Fibroblast of lung (primary cell): ENCODE results near the gene MDFIC. TPM values are rescaled to one million over a fixed set of nuclear protein-coding genes. Genes with fewer than 3 reads are reported as not detected.

ENCODE experiments used
- DNase-seq, 2 donors: peaks; one replicate each; pipeline versions ENCODE4 v3.0.0 to v3.0.0-alpha.2; 2010; ENCODE audit warnings: low read depth in 2 of 2
- H2AFZ ChIP-seq: 2 replicates; pipeline ENCODE4 v1.5.1; 2012; ENCODE audit warnings: low read length, control low read depth, inconsistent platforms
- H3K27ac ChIP-seq: 2 replicates; pipeline ENCODE4 v1.5.1; 2011; ENCODE audit warnings: low read length, control low read depth; ENCODE audit not compliant: insufficient read depth
- H3K27me3 ChIP-seq: 2 replicates; pipeline ENCODE4 v1.5.1; 2011; ENCODE audit warnings: mild to moderate bottlenecking, low read length; ENCODE audit not compliant: control insufficient read depth, insufficient read depth
- H3K36me3 ChIP-seq: 2 replicates; pipeline ENCODE4 v1.5.1; 2011; ENCODE audit warnings: low read length; ENCODE audit not compliant: control insufficient read depth, insufficient read depth
- H3K4me1 ChIP-seq: 2 replicates; pipeline ENCODE4 v1.5.1; 2011; ENCODE audit warnings: low read length; ENCODE audit not compliant: control insufficient read depth, insufficient read depth; ENCODE audit errors: extremely low read depth
- H3K4me2 ChIP-seq: 2 replicates; pipeline ENCODE4 v1.5.1; 2011; ENCODE audit warnings: low read length, control low read depth; ENCODE audit not compliant: insufficient read depth; ENCODE audit errors: extremely low read depth
- H3K4me3 ChIP-seq, 4 experiments: fragments of 200-600 bp in 1 of 4; sonication (generic) in 1 of 4; replicated peaks in 1 of 4; 2 replicates each; pipeline ENCODE4 v1.5.1; 2011 to 2016; ENCODE audit warnings: low read length in 4 of 4, low read depth in 3 of 4, mild to moderate bottlenecking in 3 of 4, control low read depth in 2 of 4, inconsistent platforms in 1 of 4, mixed read lengths in 1 of 4; ENCODE audit not compliant: insufficient read depth in 1 of 4; ENCODE audit errors: control extremely low read depth in 1 of 4
- H3K79me2 ChIP-seq: 2 replicates; pipeline ENCODE4 v1.5.1; 2012; ENCODE audit warnings: mild to moderate bottlenecking, low read length, inconsistent platforms; ENCODE audit not compliant: control insufficient read depth, insufficient read depth
- H3K9ac ChIP-seq: 2 replicates; pipeline ENCODE4 v1.5.1; 2011; ENCODE audit warnings: mild to moderate bottlenecking, low read length, control low read depth; ENCODE audit not compliant: insufficient read depth
- H3K9me3 ChIP-seq: 2 replicates; pipeline ENCODE4 v1.5.1; 2012; ENCODE audit warnings: low read depth, low read length; ENCODE audit not compliant: control insufficient read depth, insufficient read depth
- H4K20me1 ChIP-seq: 2 replicates; pipeline ENCODE4 v1.5.1; 2011; ENCODE audit warnings: low read length; ENCODE audit not compliant: control insufficient read depth, insufficient read depth; ENCODE audit errors: extremely low read depth
- EZH2 ChIP-seq: IDR thresholded peaks from 2 replicates; pipeline ENCODE4 v1.5.1; 2012; ENCODE audit warnings: low read length, control low read depth, mild to moderate bottlenecking; ENCODE audit errors: missing control alignments
- polyA plus RNA-seq, 2 donors: library from polyadenylated mRNA; depleted of rRNA in 1 of 2; stranded (reverse) in 1 of 2; unstranded in 1 of 2; fragments of >200 nt; gene quantifications; 2 replicates each; pipeline ENCODE4 v1.2.1, GENCODE V29; 2011 to 2012; ENCODE audit warnings: missing spikeins in 1 of 2
- total RNA-seq: library from RNA; depleted of rRNA; stranded (reverse); fragments of >200 nt; gene quantifications from 2 replicates; pipeline ENCODE4 v1.2.1, GENCODE V29; 2014
- TF ChIP-seq, protein P1 (sequence below), 2 donors: IDR thresholded peaks in 1 of 2; conservative IDR thresholded peaks in 1 of 2; 1 replicate in 1 of 2; 2 replicates in 1 of 2; pipeline ENCODE4 v1.5.1; 2011 to 2012; ENCODE audit warnings: low read length in 2 of 2, control low read depth in 1 of 2, inconsistent platforms in 1 of 2, low read depth in 1 of 2, mild to moderate bottlenecking in 1 of 2

MDFIC gene
- total and polyA plus RNA-seq, 2 donors (not counting 1 experiment from before 2014, with no cell fraction given) = 38.7 to 67.4 TPM

DNA sequence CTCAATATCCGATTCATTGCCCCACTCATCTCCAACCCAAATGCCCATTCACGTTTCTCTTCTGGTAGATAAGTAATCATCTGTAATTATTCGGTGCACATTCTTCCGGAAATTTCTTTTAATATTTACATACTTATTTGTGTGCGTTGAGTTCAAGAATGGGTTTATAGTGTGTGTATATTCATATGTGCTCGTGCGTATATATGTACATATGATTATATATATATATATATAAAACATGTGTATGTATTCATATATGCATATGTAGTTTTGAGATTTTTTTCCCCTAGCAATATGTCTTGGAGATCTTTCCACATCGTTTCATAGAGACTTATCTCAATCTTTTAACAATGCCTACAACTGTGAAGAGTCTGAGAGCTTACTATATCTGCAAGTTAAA is 118.2 kb downstream of the MDFIC start:
- Histone ChIP-seq H3K4me2 (no peak overlapping the region), H3K27me3 (no peaks in the 10 kb centered on the region), H3K36me3 (no peaks in the 10 kb centered on the region), H3K9ac (no peak overlapping the region), H3K9me3 (no peaks in the 10 kb centered on the region), H3K27ac (no peak overlapping the region), H2AFZ (no peak overlapping the region), H3K79me2 (no peaks in the 10 kb centered on the region), H4K20me1 (no peaks in the 10 kb centered on the region), H3K4me3 (no peak overlapping the region), H3K4me1 (no peaks in the 10 kb centered on the region)
- no peak for DNase-seq
- no peak for TF ChIP-seq EZH2
- TF ChIP-seq, protein P1, sequence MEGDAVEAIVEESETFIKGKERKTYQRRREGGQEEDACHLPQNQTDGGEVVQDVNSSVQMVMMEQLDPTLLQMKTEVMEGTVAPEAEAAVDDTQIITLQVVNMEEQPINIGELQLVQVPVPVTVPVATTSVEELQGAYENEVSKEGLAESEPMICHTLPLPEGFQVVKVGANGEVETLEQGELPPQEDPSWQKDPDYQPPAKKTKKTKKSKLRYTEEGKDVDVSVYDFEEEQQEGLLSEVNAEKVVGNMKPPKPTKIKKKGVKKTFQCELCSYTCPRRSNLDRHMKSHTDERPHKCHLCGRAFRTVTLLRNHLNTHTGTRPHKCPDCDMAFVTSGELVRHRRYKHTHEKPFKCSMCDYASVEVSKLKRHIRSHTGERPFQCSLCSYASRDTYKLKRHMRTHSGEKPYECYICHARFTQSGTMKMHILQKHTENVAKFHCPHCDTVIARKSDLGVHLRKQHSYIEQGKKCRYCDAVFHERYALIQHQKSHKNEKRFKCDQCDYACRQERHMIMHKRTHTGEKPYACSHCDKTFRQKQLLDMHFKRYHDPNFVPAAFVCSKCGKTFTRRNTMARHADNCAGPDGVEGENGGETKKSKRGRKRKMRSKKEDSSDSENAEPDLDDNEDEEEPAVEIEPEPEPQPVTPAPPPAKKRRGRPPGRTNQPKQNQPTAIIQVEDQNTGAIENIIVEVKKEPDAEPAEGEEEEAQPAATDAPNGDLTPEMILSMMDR (conservative IDR thresholded peaks at IDR 0.05 in 1 of 2, IDR thresholded peaks at IDR 0.05 in 1 of 2; ENCODE audit: low read depth in 1 of 2, low read length in 2 of 2) = no peak

DNA sequence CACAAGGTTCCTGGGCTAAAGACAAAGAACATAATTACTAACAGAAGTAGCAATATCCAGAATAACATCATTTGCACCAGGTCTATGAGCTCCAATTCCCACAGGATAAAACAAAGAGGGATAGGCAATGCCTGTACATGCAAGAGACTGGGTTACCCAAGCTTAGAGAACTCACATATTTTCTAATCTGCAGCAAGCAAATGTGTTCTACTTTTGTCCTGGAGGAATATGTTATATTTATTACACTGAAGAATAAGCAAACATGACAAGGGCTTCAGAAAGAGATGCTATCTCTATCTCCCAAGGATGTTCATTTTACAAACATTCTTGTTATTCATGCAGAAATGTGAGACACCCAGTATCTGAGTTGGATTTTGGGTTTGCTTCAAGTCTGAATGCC is 118.6 kb downstream of the MDFIC start:
- Histone ChIP-seq H3K9ac (no peak overlapping the region), H3K4me1 (no peaks in the 10 kb centered on the region), H3K4me2 (no peak overlapping the region), H3K4me3 (no peak overlapping the region), H3K79me2 (no peaks in the 10 kb centered on the region), H3K27me3 (no peaks in the 10 kb centered on the region), H3K9me3 (no peaks in the 10 kb centered on the region), H2AFZ (no peak overlapping the region), H3K27ac (no peak overlapping the region), H4K20me1 (no peaks in the 10 kb centered on the region), H3K36me3 (no peaks in the 10 kb centered on the region)
- DNase-seq = no peak
- TF ChIP-seq, protein P1 (conservative IDR thresholded peaks at IDR 0.05 in 1 of 2, IDR thresholded peaks at IDR 0.05 in 1 of 2; ENCODE audit: low read depth in 1 of 2, low read length in 2 of 2) = no peak
- TF ChIP-seq EZH2 = no peak

DNA sequence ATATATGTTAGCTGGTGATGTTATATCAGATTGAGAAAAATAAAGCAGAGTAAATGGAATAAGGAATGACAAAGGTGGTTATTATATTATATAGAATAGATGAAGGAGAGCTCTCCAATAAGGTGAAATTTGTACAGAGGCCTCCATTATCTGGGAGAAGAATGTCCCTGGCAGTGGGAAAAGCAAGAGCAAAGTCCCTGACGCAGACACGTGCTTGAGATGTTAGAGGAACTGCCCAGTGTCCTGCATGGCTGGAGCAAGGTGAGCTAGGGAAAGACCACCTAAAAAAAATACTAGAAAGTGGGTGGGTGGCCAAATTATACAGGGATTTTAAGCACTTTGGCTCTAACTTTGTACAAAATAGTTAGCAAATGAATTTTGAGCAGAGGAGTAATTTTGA is 120.7 kb downstream of the MDFIC start:
- no peaks in the 10 kb centered on the region for H3K9me3 ChIP-seq
- no peak for DNase-seq
- no peaks in the 10 kb centered on the region for H3K79me2 ChIP-seq
- H3K27me3 ChIP-seq = no peaks in the 10 kb centered on the region
- H3K36me3 ChIP-seq = no peaks in the 10 kb centered on the region
- H4K20me1 ChIP-seq = no peaks in the 10 kb centered on the region
- H3K9ac ChIP-seq = no peak overlapping the region
- H3K4me1 ChIP-seq = no peaks in the 10 kb centered on the region
- H3K4me2 ChIP-seq = no peak overlapping the region
- no peak overlapping the region for H3K4me3 ChIP-seq
- TF ChIP-seq, protein P1 (conservative IDR thresholded peaks at IDR 0.05 in 1 of 2, IDR thresholded peaks at IDR 0.05 in 1 of 2; ENCODE audit: low read depth in 1 of 2, low read length in 2 of 2) = no peak
- TF ChIP-seq EZH2 = no peak
- H3K27ac ChIP-seq = no peak overlapping the region
- no peak overlapping the region for H2AFZ ChIP-seq
